NCI-H2171 treated with DMSO at 0.1 percent for 48 hours (cell line): Measurements from ENCODE around the gene C7.

Source experiments
- DNase-seq: peaks from one replicate; lab custom pipeline; 2025; lab: John Stamatoyannopoulos, UW

The C7 gene

DNA sequence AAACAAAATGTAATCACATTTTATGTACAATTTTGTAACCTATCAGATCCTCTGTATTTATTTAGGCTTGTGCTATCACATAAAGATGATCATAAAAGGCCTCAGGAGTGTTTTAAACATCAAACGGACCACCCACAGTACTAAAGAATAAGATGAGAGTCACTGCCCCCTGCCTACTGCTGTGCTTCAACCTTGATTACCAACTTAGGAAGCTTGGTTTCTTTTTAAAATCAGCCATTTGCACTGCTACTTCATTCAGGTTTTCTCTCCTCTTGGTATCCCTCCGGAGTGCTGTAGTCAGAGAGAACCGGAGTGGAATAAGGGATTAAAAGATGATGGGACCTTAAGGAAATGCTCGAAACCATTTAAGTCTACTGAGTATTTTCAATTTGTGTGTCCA is 6.9 kb downstream of the C7 start:
- no peak for DNase-seq

DNA sequence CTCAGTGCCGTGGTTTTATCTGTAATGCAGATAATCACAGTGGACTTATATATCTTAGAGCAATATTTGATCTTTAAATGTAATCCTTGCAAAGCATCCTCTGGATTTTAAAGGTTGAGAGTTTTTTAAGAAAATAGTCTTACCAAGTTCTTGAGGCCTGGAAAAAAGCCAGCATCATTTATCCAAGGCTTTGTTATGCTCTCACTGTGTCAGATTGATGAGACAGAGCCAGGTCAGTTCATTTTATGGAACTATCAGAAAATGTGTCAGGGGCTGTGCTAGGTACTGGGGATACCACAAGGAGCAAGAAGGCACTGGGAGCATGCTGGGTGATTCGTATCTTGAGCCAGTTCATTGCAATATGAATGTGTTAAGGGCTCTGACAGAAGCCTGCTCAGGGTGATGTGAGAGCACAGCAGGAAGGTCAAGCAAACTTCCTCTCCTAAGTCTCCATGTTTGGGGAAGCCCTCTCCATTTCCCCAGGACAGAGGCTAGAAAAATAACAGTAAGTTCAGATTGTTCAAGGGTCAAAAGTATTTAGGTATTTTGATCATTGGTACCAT is 19.7 kb downstream of the C7 start:
- no peak for DNase-seq

DNA sequence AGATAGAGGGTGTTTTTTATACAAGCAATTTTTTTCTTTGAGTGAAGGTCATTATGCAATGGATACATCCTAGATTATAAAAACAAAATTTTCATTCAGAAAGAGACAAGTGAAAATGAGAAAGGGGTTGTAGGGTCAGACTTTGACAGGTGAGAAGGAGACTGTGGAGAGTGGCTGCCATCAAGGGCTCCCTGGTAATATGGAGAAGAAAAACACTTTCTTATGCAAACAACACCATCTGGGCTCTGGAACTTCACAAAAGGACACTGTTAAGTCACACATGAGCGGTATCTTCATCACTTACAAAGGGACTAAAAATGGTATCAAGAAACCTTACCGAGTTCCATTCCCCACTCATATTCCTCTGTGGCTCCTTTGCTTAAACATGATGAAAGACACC is 23.5 kb downstream of the C7 start:
- no peak for DNase-seq

DNA sequence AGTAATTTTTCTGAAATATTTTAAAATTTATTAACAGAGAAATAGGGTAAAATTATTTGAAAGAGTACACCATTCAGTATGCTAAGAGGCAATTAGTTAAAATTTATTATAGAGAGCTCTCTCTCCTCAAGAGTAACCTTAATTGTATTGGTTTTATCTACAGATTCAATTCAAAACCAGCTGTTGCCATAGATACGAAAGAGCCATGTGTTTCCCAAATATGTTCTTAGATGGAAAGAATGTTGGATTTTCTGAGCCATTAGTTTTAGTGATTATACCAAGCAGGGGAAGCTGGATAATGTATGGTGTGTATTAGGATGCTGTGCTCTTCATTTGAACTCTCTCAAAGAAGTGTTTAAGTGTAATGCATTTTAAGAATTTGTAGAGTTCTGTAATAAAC is 27.8 kb downstream of the C7 start:
- no peak for DNase-seq

DNA sequence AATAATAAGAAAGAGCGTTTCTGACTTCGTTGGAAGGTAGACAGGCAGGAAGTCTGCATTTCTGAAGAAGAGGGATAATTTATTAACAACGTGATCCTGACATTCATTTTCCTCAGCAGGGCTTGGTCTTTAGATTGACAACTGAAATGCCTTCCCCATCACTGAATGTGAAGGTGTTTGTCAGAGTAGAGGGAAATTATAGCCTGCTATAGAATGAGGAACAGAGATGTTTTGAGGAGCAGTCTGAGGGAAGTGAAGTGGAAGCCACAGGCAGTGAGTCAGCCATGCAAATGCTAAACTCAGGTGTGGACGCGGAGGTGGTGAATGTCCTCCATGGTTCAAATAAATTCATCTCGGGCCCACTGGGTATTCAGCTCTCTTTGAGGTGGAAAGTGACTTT is 30.5 kb downstream of the C7 start:
- no peak for DNase-seq

DNA sequence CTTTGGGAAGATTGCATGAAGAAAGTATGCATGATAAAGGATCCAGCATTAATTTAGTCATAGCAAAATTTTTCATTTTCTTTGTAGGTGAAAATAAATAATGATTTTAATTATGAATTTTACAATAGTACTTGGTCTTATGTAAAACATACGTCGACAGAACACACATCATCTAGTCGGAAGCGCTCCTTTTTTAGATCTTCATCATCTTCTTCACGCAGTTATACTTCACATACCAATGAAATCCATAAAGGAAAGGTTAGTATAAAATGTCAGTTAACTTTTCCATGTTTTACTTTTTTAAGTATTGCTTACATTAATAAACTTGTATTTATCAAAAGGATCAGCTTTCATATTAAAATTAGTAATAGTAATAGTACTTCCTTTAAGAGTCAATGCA is 35.8 kb downstream of the C7 start:
- peak; percentile 54 for DNase-seq

DNA sequence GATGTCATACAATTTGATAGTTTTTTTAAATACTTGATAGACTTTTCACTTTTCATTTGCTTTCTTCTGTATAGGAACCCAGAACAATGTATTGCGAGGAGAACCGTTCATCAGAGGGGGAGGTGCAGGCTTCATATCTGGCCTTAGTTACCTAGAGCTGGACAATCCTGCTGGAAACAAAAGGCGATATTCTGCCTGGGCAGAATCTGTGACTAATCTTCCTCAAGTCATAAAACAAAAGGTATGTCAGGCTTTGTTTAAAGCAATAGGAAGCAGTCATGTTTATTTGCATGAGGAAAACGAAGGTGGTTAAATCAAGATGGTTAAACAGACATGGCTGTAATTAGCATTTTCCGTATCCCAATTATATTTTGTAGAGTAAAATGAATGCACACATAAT is 46.0 kb downstream of the C7 start:
- no peak for DNase-seq

DNA sequence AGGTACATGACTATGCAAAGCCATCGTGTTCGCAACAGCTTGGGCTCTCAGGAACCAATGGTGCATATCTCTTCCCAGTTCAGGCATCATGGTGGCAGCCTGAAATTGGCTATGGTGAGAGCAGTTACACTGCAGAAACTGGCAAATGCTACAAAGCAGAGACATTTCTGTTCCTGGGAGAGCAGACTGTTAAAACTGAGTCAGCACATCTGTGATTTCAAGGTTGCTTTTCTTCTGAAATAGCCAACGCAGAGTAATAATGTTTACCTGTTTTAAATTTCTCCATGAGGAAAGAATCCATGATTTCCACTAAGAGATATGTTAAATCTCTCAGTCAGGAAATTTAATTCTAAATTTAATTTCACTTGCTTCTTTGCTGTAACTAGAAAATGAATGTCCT is 47.8 kb downstream of the C7 start:
- no peak for DNase-seq

DNA sequence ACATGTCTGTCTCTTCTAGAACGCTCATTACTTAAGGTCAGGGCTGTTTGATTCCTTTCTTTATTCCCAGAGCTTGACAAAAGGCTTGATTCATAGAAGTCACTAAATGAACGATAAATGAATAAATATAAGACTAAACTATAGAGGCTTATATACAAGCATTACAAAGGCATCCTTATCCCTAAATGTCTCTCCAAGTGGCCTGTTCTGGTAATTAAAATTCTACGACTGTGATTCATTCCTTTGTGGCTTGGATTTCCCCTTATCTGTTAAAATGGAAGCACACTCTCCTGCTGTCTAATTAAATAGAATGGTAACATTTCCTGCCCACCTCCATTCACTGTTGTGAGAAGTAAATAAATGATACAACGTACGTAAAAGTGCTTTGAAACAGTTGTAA is 49.5 kb downstream of the C7 start:
- DNase-seq: no peak

DNA sequence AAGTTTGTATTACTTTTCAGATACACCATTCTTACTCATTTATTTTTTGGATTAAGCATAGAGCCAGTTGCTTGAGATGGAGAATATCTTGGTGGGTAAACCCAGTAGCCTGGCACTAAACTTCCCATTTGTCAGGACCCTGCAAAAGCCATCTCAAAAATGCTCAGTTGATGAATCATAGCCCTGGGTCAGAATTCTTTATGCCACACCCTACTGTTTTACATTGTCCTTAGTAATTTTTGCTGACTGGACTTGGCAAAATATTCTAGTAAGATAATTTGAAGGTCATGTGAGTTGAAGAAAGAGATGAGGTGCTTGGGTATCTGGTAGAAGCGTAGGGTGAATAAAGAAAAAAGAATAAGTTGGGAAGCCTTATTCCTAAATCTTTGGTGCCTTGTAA is 50.7 kb downstream of the C7 start:
- DNase-seq: no peak

DNA sequence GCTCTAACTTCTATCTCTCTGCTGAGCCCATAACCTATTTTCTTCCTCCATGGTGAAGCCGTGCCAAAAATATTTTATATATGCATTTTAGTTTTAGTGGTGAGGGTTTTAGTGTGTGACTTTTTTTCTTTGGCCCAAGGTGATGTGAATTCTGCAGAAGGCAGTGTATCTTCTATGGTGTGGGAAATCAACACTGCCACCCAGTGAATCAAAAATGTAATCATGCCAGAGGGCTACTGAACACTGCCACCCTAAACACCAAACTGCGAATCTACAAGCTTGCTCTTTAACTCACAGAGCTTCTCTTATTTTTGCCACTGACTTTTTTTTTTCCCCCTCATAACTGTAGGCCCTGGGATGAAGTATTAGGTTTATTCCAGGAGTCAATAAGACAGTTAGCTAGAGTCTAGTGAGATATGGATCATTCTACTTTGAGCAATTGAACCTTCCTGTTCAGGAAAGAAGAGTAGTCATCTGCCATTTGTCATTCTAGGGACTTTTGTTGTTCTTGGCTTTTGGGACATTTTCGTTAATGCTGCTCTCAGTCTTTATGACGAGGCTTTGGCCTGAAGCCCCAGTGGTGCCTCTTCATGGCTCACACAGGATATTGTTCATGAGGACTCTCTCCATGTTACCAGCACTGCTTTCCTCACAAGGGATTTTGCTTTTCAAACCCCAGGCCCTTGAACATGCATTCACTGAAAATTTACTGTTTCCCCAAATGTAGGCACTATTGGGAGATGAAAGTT is 53.1 kb downstream of the C7 start:
- DNase-seq: no peak

DNA sequence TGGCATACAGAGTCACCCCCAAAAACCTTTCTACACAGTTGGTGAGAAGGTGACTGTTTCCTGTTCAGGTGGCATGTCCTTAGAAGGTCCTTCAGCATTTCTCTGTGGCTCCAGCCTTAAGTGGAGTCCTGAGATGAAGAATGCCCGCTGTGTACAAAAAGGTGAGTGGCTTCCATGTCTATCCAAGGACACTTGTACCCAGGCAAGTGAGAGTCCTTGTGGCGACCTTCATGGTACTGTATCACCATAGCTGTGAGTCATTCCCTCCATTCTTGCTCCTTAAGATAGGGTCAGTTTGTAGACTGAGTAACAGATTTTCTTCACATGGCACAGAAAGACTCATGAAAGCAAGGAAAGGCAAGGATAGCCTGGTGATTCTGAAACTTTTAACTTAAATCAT is 63.1 kb downstream of the C7 start:
- DNase-seq: no peak

DNA sequence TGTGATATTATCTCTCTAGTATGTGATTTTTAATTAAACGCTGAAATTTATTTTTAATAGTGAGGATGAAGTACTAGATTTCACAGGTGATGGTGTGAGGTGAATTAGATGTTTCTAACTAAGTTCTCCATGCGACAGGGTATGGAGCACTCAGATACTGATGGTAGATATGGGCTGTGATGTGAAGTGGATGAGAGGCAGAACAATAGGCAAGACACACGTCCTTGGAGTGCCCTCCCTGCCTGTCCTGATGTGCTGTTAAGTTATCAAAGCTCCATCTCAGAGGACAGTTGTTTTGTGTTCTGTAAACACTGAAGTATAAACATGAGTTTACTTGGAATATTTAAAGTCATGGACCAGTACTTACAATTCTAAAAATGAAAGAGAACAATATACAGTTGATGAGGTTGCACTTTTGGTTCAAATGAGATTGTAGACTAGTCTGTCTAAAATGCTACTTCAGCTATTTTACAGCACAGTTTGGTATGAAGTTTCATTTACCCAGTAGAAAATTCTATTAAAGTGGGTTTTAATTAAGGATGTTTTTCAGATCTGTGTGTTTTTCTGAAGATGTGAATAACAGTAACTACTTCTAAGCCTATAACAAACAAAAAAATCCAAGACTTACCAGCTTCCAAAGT is 64.2 kb downstream of the C7 start:
- no peak for DNase-seq

DNA sequence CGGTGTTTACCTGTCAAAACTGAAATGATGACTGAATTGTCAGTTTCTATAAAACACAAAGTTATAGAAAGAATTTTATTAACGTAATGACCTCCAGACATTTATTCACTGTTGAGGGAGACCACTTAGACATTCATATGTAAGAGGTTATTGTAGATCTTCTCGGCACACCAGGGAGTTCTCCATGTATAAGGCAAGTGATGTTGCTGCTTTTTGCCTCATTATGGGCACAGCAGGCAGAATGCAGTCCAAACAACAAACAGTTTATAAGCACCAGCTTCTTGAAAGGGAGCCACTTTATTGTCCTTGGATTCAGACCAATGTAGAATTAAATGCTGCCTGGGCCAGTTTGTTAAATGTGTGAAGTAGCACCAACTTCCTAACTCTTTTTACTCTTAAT is 66.7 kb downstream of the C7 start:
- no peak for DNase-seq

DNA sequence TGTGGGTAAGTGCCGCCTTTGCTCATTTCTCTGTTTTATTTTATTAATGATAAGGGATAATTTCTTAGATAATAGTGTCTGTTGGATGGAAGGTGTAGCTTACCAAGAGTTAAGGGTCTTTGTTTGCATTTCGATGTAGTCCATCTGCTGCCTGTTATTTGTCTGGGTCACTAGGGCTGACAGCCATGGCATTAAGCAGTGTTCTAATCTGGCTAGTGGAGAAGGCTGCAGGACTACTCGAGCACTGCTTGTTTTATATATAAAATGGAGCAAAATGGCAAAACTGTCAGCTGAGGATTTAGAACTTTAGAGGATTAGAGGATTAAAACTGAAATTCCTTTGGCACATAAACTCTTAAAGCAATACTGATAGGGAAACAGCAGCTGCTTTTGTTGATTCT is 67.5 kb downstream of the C7 start:
- no peak for DNase-seq

DNA sequence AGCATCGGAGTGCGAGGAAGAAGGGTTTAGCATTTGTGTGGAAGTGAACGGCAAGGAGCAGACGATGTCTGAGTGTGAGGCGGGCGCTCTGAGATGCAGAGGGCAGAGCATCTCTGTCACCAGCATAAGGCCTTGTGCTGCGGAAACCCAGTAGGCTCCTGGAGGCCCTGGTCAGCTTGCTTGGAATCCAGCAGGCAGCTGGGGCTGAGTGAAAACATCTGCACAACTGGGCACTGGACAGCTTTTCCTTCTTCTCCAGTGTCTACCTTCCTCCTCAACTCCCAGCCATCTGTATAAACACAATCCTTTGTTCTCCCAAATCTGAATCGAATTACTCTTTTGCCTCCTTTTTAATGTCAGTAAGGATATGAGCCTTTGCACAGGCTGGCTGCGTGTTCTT is 72.1 kb downstream of the C7 start:
- no peak for DNase-seq

DNA sequence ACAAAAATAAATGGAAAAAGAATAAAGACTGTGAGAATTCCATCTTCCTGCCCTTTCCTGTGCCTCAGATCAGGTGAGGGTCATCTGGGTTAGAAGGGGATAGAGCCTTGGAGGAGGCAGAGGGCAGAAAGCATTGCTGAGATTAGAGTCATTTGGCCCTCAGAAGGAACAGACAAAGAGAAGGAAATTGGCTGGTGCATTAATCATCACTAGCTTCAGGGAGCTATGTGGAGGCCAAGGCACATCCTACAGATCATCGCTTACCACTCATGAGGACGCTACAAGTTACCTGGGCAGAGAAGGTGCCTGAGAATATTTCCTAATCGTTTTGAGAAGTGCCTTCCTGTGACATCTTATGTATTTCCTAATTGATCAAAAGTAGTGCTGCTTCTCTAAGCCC is 74.5 kb downstream of the C7 start:
- no peak for DNase-seq

DNA sequence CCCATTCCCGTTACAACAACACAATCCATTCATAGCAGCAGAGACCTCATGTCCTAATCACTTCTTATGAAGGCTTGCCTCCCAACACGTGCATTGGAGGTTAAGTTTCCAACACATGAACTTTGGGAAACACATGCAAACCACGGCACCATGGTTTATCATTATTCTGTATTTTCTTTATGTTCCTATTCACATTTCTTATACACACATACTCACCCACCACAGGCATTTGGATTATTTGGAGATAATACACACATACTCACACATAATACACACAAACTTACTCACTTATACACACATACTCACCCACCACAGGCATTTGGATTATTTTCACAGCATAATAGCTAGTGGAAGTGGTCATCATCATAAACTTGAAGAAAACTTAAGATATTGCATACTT is 75.6 kb downstream of the C7 start:
- DNase-seq: no peak

DNA sequence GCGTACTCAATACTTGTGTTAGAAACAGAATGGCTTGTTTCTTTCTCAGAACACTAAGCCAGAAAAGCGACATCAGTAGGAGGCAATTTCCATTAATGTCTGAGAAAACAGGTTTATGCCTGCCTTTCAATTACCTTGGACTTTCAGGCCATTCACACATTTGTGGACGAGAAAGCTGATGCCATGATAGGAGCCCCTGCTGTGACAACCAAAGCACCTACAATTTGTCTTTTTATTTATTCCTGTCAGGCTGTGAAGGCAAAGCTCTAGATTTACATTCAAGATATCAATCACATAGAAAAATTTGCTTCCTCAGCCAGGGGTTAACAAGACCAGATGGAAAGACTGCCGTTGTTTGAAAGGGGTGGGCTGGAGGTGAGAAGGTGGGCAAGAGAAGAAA is 76.2 kb downstream of the C7 start:
- no peak for DNase-seq

DNA sequence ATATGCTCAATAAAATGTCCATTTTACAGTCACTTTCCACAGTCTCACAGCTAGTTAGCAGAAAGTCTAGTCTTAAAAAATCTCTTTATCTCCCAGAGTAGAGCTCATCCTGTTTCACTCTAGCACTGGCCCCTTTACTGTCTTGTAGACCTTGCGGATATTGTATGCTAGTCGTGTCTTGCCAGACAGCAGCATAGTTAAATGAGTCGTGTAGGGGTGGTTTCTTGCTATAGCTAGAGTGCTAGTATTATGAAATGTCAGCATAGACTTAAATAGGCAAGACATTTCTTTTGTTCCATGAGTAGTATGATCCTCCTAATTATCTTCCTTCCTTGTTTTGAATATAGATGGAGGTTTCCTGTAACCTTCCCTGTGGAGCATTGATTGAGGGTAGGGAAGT is 77.4 kb downstream of the C7 start:
- DNase-seq: no peak

DNA sequence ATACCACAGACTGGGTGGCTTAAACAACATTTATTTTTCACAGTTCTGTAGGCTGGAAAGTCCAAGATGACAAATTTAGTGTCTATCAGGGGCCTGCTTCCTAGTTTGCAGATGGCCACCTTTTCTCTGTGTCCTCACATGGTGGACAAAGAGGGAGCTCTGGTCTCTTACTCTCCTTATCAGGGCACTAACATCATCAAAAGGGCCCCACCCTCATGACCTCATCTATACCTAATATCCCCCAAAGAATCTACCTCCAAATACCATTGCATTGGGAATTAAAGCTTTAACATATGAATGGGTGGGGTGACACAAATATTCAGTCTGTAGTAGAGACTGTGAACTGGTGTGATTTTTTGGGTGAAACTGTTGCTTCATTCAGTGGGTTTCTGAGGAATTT is 78.1 kb downstream of the C7 start:
- no peak for DNase-seq

DNA sequence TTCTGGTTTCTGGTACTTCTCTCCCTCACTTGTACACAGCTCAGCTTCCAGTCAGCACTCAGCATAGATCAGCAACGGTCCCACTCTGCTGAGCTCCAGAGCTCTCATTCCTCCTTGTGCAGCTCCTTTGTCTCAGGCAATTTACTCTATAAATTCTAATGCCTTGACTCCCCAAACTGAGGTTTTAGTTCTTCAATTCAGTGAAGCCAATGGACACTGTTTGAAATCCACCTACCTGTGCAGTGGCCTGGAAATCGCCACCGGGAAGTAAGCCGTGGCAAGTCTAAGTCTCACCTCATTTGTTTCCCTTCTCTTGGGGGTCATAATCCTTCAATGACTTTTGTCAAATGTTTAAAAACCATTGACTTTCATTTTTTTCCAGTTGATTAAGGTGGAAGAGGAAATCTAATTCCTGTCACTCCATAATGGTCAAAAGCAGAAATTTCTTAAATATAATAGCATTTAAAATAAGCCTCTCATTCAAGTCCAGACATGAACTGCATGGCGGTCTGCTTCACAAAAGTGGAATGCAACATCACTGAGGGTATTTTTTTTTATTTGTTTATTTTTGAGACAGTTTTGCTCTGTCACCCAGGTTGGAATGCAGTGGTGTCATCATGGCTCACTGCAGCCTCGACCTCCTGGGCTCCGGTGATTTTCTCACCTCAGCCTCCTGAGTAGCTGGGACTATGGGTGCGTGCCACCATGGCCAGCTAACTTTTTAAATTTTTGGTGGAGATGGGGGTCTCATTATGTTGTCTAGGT is 79.6 kb downstream of the C7 start:
- DNase-seq: no peak
